Right kidney (tissue), 1 donor: ENCODE results near the gene TRPV4.

Experiments used
- DNase-seq: peaks from one replicate; pipeline ENCODE4 v3.0.0-alpha.2; 2016

The TRPV4 gene

GRCh38 chr12:109739747-109740693 lies 93.2 kb downstream of the TRPV4 start:
- DNase-seq: no peak

GRCh38 chr12:109738878-109739665 lies 94.1 kb downstream of the TRPV4 start:
- no peak for DNase-seq

DNA sequence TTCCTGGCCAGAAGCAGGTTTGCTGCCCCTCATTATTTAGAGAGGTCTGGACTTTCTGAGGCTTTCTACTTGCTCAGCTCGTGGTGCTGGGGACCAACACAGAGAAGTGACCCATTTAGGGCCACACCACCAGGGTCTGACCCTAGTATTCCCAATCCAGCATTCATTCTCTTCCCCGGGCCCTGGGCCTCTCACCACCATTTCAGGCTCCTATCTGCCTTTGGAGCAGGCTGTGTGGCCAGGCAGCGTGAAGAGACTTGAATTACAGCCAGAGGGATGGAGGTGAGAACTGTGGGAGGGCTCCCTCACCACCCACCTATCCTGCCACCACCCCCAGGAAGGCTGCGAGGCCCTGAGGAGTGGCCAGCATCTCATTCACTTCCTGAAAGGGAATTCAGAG lies 95.0 kb downstream of the TRPV4 start:
- no peak for DNase-seq

GRCh38 chr12:109737631-109738030 lies 95.6 kb downstream of the TRPV4 start:
- DNase-seq: no peak

GRCh38 chr12:109737126-109737525 lies 96.1 kb downstream of the TRPV4 start:
- no peak for DNase-seq

DNA sequence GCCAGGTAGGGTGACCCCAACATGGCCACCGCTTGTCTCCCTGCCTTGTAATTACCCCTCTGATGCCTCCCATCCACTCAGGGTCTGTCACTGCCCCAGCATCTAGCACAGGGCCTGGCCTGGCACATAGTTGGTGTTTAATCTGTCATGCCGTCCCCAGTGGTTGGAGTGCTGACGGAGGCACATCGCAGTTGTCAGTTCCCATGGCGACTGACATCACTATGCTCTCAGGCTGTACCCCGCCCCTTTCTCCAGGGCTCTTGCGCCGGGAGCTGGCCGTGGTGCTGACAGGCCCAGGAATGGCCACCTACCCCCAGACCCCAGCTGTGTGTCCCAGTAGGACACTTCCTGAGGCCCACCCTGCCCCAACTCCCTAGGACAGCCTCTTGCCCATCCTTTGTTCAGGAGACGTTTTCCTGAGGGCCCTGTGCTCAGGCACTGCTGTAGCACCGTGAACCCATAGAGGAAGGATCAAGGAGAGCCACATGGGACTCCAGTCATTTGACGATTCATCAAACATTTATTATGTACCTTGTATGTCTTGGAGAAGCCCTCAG lies 96.6 kb downstream of the TRPV4 start:
- DNase-seq: peak; percentile 68

GRCh38 chr12:109735825-109736551 lies 97.2 kb downstream of the TRPV4 start:
- DNase-seq: no peak

DNA sequence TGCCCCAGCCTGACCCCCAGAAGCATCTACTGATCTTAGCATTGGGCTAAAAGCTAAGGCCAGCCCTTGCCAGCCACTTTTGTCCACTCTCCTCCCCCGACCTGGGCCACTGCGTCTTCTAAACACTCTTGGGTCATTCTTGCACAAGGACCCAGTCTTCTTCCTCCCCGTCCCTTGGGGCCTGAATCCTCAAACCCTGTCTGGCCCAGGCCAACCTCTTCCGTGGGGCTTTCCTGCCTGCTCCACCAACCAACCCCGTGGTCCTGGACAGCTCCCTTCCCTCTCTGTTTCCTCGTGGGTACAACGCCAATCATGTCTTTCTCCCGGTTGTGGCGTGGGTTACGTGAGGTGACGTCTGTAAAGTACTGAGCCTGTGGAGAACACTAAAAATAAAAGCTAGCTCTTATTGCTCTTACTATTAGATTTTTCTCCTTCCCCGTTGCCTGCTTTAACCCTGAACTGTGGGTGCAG lies 98.1 kb downstream of the TRPV4 start:
- DNase-seq: no peak

- no peak for DNase-seq
Measured at GRCh38 chr12:109734219-109735000, 98.8 kb downstream of the TRPV4 start.
